Mucosa of descending colon (tissue), 3 donors: ENCODE measurements around the gene TMEM42. TPM values are rescaled to one million over a fixed set of nuclear protein-coding genes. Genes with fewer than 3 reads are reported as not detected.

Experiments
- ATAC-seq: fragments of 200-7000 bp; cut with Tn5 transposase; one replicate; pipeline ENCODE4 v1.9.1; 2020; ENCODE audit warnings: mild to moderate bottlenecking, moderate library complexity
- DNase-seq, 3 donors: peaks; one replicate each; pipeline ENCODE4 v3.0.0-alpha.2; 2020
- H3K36me3 ChIP-seq: fragments of 200-600 bp; one replicate; pipeline ENCODE4 v1.8.0; 2021; ENCODE audit warnings: low read depth, mild to moderate bottlenecking
- H3K4me1 ChIP-seq: fragments of 200-600 bp; one replicate; pipeline ENCODE4 v1.8.0; 2021; ENCODE audit warnings: low read depth, mild to moderate bottlenecking
- H3K4me3 ChIP-seq: fragments of 200-600 bp; one replicate; pipeline ENCODE4 v1.8.0; 2021; ENCODE audit warnings: mild to moderate bottlenecking
- H3K9me3 ChIP-seq: fragments of 200-600 bp; one replicate; pipeline ENCODE4 v1.8.0; 2021; ENCODE audit warnings: mild to moderate bottlenecking
- intact Hi-C, 2 donors: fragments of 100-400 bp; cut with DNase I in 1 of 2; cut with micrococcal nuclease in 1 of 2; formaldehyde crosslinking; loops; one replicate each; pipeline versions ENCODE4 v1.11.0 to v1.11.1; 2022; cut with DNase I, micrococcal nuclease
- total RNA-seq, 3 donors: library from RNA; stranded (reverse); fragmentation: NEBNext Ultra II Directional in 2 of 3; extraction: Animal tissue kit (Norgen Biotek cat#: 25700) in 2 of 3; gene quantifications; one replicate each; pipeline versions ENCODE4 v1.2.1 to v1.2.4, GENCODE V29; 2021 to 2023
- TF ChIP-seq, protein P1 (sequence below): fragments of 200-600 bp; IDR thresholded peaks from one replicate; pipeline ENCODE4 v1.8.0; 2022; ENCODE audit warnings: antibody characterized with exemption, mild to moderate bottlenecking
- donor health status: DM: no; HTN: no; CAD: no; lungs with moderate emphysema.
- donor health status: DM: no; HTN: no; CAD: no.
- donor health status: DM: no; HTN: yes; CAD: no.

The TMEM42 gene
- total RNA-seq, 3 donors from 2014 or later, result 7.8 to 11.2 (median 10.0) TPM

DNA sequence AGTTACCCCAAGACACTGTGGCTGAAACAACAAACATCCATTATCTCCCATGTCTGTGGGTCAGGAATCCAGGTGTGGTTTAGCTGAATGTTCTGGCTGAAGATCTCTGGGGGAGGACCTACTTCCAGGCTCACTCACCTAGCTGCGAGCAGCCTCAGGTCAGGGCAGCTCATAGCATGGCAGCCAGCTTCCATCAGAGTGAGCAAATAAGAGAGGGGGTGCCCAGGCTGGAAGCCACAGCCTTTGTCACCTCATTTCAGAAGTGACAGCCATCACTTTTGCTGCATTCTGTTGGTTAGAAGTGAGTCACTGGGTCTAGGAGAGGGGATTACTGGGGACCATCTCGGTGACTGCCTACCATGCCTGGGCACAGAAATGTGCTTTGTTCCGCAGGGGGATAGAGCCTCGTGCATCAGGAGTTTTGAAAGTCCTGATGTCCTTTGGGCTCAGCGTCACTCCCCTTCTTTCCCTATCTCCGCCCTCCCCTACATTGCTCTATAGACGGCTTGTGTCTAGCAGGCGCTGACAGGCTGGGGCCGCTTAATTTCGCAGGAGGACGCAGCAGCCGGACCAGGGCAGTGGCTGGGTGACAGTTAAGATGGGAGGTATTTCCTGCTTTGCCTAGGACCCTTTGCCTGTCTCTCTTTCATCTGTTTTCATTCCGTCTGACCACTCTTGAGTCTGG, 38.1 kb downstream of the TMEM42 start:
- no peaks in the 10 kb centered on the region for H3K36me3 ChIP-seq
- TF ChIP-seq, protein P1, sequence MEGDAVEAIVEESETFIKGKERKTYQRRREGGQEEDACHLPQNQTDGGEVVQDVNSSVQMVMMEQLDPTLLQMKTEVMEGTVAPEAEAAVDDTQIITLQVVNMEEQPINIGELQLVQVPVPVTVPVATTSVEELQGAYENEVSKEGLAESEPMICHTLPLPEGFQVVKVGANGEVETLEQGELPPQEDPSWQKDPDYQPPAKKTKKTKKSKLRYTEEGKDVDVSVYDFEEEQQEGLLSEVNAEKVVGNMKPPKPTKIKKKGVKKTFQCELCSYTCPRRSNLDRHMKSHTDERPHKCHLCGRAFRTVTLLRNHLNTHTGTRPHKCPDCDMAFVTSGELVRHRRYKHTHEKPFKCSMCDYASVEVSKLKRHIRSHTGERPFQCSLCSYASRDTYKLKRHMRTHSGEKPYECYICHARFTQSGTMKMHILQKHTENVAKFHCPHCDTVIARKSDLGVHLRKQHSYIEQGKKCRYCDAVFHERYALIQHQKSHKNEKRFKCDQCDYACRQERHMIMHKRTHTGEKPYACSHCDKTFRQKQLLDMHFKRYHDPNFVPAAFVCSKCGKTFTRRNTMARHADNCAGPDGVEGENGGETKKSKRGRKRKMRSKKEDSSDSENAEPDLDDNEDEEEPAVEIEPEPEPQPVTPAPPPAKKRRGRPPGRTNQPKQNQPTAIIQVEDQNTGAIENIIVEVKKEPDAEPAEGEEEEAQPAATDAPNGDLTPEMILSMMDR, result no peak
- H3K9me3 ChIP-seq, result no peaks in the 10 kb centered on the region
- H3K4me1 ChIP-seq, result no peaks in the 10 kb centered on the region
- no peak for DNase-seq
- ATAC-seq, result no peak
- H3K4me3 ChIP-seq, result no peak overlapping the region
- intact Hi-C loops, result no loop called here

- Histone ChIP-seq H3K4me1 (no peaks in the 10 kb centered on the region), H3K4me3 (no peak overlapping the region), H3K36me3 (no peaks in the 10 kb centered on the region), H3K9me3 (no peaks in the 10 kb centered on the region)
- intact Hi-C loops, result no loop called here
- no peak for ATAC-seq
- TF ChIP-seq, protein P1, result no peak
- DNase-seq, result no peak
These were observed 40.9 kb downstream of the TMEM42 start for GRCh38 chr3:44902628-44903027.

- ATAC-seq (no peak), DNase-seq (no peak)
- TF ChIP-seq, protein P1, result no peak
- Histone ChIP-seq H3K9me3 (no peaks in the 10 kb centered on the region), H3K4me3 (no peak overlapping the region), H3K4me1 (no peaks in the 10 kb centered on the region), H3K36me3 (no peaks in the 10 kb centered on the region)
- intact Hi-C loops, result no loop called here
These were observed 41.6 kb downstream of the TMEM42 start for GRCh38 chr3:44903314-44903713.

GRCh38 chr3:44903751-44904150, 42.0 kb downstream of the TMEM42 start:
- no peaks in the 10 kb centered on the region for H3K9me3 ChIP-seq
- TF ChIP-seq, protein P1, result no peak
- ATAC-seq (no peak), DNase-seq (no peak)
- H3K4me3 ChIP-seq, result no peak overlapping the region
- H3K36me3 ChIP-seq, result no peaks in the 10 kb centered on the region
- no peaks in the 10 kb centered on the region for H3K4me1 ChIP-seq
- intact Hi-C loops, result no loop called here

DNA sequence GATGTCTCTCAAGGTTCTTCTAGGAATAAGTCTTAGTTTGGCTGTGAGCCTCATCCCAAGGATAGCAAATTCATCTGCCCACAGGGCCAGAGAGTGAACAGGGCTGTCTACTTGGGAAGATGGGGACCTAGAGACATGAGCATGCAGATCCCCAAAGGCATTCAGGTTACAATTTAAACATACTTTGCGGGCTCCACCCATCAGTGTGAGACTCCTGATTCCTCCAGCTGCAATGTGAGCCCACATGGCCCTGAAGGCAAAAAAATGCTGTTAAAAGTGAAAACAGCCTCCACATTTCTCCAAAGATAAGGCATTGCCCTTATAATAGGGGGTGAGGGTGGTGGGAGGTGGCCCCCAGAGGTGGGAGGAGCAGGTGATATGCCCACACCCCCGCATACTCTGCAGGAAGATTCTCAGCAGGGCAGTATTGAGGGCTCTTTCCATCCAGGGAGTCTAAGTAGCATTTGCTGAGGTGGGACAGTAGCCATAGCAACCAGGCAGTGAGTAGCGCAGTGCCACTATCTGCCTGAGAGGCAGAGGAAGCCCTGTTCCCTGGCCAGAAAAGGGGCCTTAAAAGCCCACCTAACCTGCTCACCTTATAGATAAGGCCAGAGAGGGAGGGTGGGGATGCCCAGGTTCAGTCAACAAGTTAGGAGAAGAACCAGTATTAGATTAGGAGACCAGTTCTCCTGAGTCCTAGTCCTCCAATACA, 43.9 kb downstream of the TMEM42 start:
- DNase-seq (no peak), ATAC-seq (no peak)
- no peaks in the 10 kb centered on the region for H3K9me3 ChIP-seq
- TF ChIP-seq, protein P1, result no peak
- H3K4me3 ChIP-seq, result no peak overlapping the region
- intact Hi-C loops, result no loop called here
- no peaks in the 10 kb centered on the region for H3K4me1 ChIP-seq
- H3K36me3 ChIP-seq, result no peaks in the 10 kb centered on the region
